A549 (cell line): ENCODE results near the gene TMC5. TPM values are rescaled to one million over a fixed set of nuclear protein-coding genes. Genes with fewer than 3 reads are reported as not detected.

ENCODE experiments used
- ATAC-seq, 2 experiments: fragments of 200-7000 bp in 1 of 2; fragments of >200 bp in 1 of 2; cut with Nextera tagmentation in 1 of 2; cut with Tn5 transposase in 1 of 2; 3 replicates each; pipeline versions ENCODE4 v1.8.0 to v1.9.1; 2018 to 2020; ENCODE audit warnings: mild to moderate bottlenecking in 1 of 2, moderate library complexity in 1 of 2
- CTCF ChIA-PET: fragments of 300-600 bp; sonication (Branson Sonifier 250); formaldehyde crosslinking; extraction: SDS; loops from one replicate; lab custom pipeline; 2021; ENCODE audit warnings: antibody characterized with exemption, inconsistent platforms; lab: Yijun Ruan, JAX
- POLR2A ChIA-PET: fragments of 350-600 bp; formaldehyde crosslinking; extraction: SDS; loops from one replicate; lab custom pipeline; 2021; ENCODE audit warnings: antibody characterized with exemption, inconsistent platforms; lab: Yijun Ruan, JAX
- DNase-seq, 2 experiments: peaks; one replicate each; pipeline versions ENCODE4 v3.0.0 to v3.0.0-alpha.2; 2011 to 2016; ENCODE audit warnings: low read depth in 1 of 2, low spot score in 1 of 2
- FAIRE-seq: peaks from 2 replicates; lab custom pipeline; 2011; peaks lifted over from hg19 to GRCh38; lab: Jason Lieb, UNC
- H3K27ac ChIP-seq, 2 experiments: fragments of >200 bp; sonication (Bioruptor Twin); formaldehyde crosslinking; 3 replicates each; pipeline ENCODE4 v1.5.1; 2016 to 2017
- H3K4me1 ChIP-seq: fragments of >200 bp; sonication (Bioruptor Twin); formaldehyde crosslinking; 3 replicates; pipeline ENCODE4 v1.6.1; 2016
- H3K4me2 ChIP-seq: fragments of >200 bp; sonication (Bioruptor Twin); formaldehyde crosslinking; 3 replicates; pipeline ENCODE4 v1.6.1; 2016
- H3K4me3 ChIP-seq: fragments of >200 bp; sonication (Bioruptor Twin); formaldehyde crosslinking; 3 replicates; pipeline ENCODE4 v1.5.1; 2016
- H3K9me3 ChIP-seq: fragments of >200 bp; sonication (Bioruptor Twin); formaldehyde crosslinking; 3 replicates; pipeline ENCODE4 v1.6.1; 2016
- ATOH8 ChIP-seq: fragments of 250-450 bp; sonication (Bioruptor Pico); IDR thresholded peaks from 2 replicates; pipeline ENCODE4 v1.5.0; 2020; ENCODE audit warnings: low read depth, mild to moderate bottlenecking, moderate library complexity
- BCL3 ChIP-seq: fragments of >200 bp; sonication (Bioruptor Twin); formaldehyde crosslinking; IDR thresholded peaks from 3 replicates; pipeline ENCODE4 v1.6.1; 2016
- CBX8 ChIP-seq: fragments of 200-600 bp; sonication (generic); IDR thresholded peaks from 2 replicates; pipeline ENCODE4 v1.6.1; 2016
- CEBPB ChIP-seq, 2 experiments: fragments of >200 bp in 1 of 2; sonication (Bioruptor Twin) in 1 of 2; formaldehyde crosslinking in 1 of 2; IDR thresholded peaks; 2 replicates each; pipeline ENCODE4 v1.6.1; 2012 to 2016
- E2F6 ChIP-seq: IDR thresholded peaks from 2 replicates; pipeline ENCODE4 v1.6.1; 2012; ENCODE audit warnings: low read depth, borderline replicate concordance
- EHF ChIP-seq: fragments of 250-450 bp; sonication (Bioruptor Pico); IDR thresholded peaks from 2 replicates; pipeline ENCODE4 v1.5.0; 2020; ENCODE audit warnings: mild to moderate bottlenecking
- EHMT2 ChIP-seq: fragments of 200-600 bp; sonication (generic); IDR thresholded peaks from 2 replicates; pipeline ENCODE4 v1.6.1; 2016; ENCODE audit warnings: antibody characterized with exemption, low read depth, mild to moderate bottlenecking, moderate library complexity
- ELK1 ChIP-seq: fragments of 150-350 bp; IDR thresholded peaks from 2 replicates; pipeline ENCODE4 v1.6.1; 2014; ENCODE audit warnings: low read depth, mild to moderate bottlenecking, low read length
- EP300 ChIP-seq, 2 experiments: fragments of >200 bp; sonication (Bioruptor Twin); formaldehyde crosslinking; IDR thresholded peaks; 2 replicates in 1 of 2; 3 replicates in 1 of 2; pipeline ENCODE4 v1.6.1; 2016 to 2017
- HEYL ChIP-seq: fragments of 250-450 bp; sonication (Bioruptor Pico); IDR thresholded peaks from 2 replicates; pipeline ENCODE4 v1.8.0; 2021; ENCODE audit warnings: mild to moderate bottlenecking, moderate library complexity
- JUN ChIP-seq, 2 experiments: fragments of >200 bp; sonication (Bioruptor Twin); formaldehyde crosslinking; IDR thresholded peaks; 2 replicates in 1 of 2; 3 replicates in 1 of 2; pipeline ENCODE4 v1.6.1; 2016 to 2017
- JUNB ChIP-seq: fragments of >200 bp; sonication (Bioruptor Twin); formaldehyde crosslinking; IDR thresholded peaks from 2 replicates; pipeline ENCODE4 v1.6.1; 2016
- KDM5A ChIP-seq: fragments of 200-600 bp; sonication (generic); IDR thresholded peaks from 2 replicates; pipeline ENCODE4 v1.6.1; 2016; ENCODE audit warnings: antibody characterized with exemption, mild to moderate bottlenecking
- MAFK ChIP-seq: fragments of 450-650 bp; IDR thresholded peaks from 2 replicates; pipeline ENCODE4 v1.6.1; 2014; ENCODE audit not compliant: partially characterized antibody
- MAX ChIP-seq: IDR thresholded peaks from 2 replicates; pipeline ENCODE4 v1.6.1; 2012
- MAZ ChIP-seq: fragments of 150-350 bp; IDR thresholded peaks from 2 replicates; pipeline ENCODE4 v1.6.1; 2014; ENCODE audit warnings: antibody characterized with exemption, low read depth, low read length, borderline replicate concordance
- MYC ChIP-seq: IDR thresholded peaks from 2 replicates; pipeline ENCODE4 v1.6.1; 2012; ENCODE audit warnings: mild to moderate bottlenecking, inconsistent platforms, low read length, improper control_type of control experiment, borderline replicate concordance
- NFE2L2 ChIP-seq: fragments of 150-350 bp; conservative IDR thresholded peaks from 2 replicates; pipeline ENCODE4 v1.6.1; 2014; ENCODE audit warnings: low read length
- NR3C1 ChIP-seq: fragments of >200 bp; sonication (Bioruptor Twin); formaldehyde crosslinking; IDR thresholded peaks from 3 replicates; pipeline ENCODE4 v1.6.1; 2017
- RARB ChIP-seq: fragments of 250-450 bp; sonication (Bioruptor Pico); IDR thresholded peaks from 2 replicates; pipeline ENCODE4 v1.8.0; 2021; ENCODE audit warnings: mild to moderate bottlenecking, moderate library complexity
- RCOR1 ChIP-seq: fragments of 150-350 bp; IDR thresholded peaks from 2 replicates; pipeline ENCODE4 v1.6.1; 2014; ENCODE audit warnings: antibody characterized with exemption, low read length, low read depth
- REST ChIP-seq: fragments of 200-600 bp; sonication (generic); IDR thresholded peaks from 2 replicates; pipeline ENCODE4 v1.6.1; 2016; ENCODE audit warnings: antibody characterized with exemption, mild to moderate bottlenecking, moderate library complexity
- RFX5 ChIP-seq: fragments of 450-650 bp; IDR thresholded peaks from 2 replicates; pipeline ENCODE4 v1.7.1; 2014; ENCODE audit warnings: antibody characterized with exemption, mild to moderate bottlenecking, moderate library complexity
- ZFP36 ChIP-seq: fragments of 450-650 bp; IDR thresholded peaks from 2 replicates; pipeline ENCODE4 v1.6.1; 2014; ENCODE audit warnings: borderline replicate concordance; ENCODE audit not compliant: partially characterized antibody
- ZSCAN20 ChIP-seq: fragments of 250-450 bp; sonication (Bioruptor Pico); IDR thresholded peaks from 2 replicates; pipeline ENCODE4 v1.8.0; 2022; ENCODE audit warnings: mild to moderate bottlenecking, moderate library complexity
- WGBS: methylation state at CpG from one replicate; pipeline ENCODE4 v1.1.6; 2017; ENCODE audit errors: missing lambda C conversion rate; 5-methylcytosine and 5-hydroxymethylcytosine counted together
- polyA plus RNA-seq, 4 experiments: library from polyadenylated mRNA; depleted of rRNA in 3 of 4; stranded (reverse); fragments of >200 nt; fragmentation: RNase III in 1 of 4; extraction: RNeasy Plus Mini Kit Qiagen cat#74134 plus additional on column Dnase treatment in 1 of 4; gene quantifications; 2 replicates in 3 of 4; 3 replicates in 1 of 4; pipeline ENCODE4 v1.2.3, GENCODE V29; 2011 to 2017

TMC5 gene
- polyA plus RNA-seq, 2 of the 4 experiments (the other 2 are of a cell fraction), result 8.3 to 17.1 TPM

GRCh38 chr16:19488213-19488640, 70.5 kb downstream of the TMC5 start:
- 82% methylated on average over 4 of the region's 4 CpGs for WGBS
- DNase-seq (no peak), ATAC-seq (no peak), FAIRE-seq (no peak)
- Histone ChIP-seq H3K4me2 (no peak overlapping the region), H3K27ac (no peak overlapping the region), H3K4me3 (no peak overlapping the region), H3K4me1 (0 out of 3 replicates have a peak, but pooled peaks cover 3% of the 10 kb centered on the region), H3K9me3 (no peaks in the 10 kb centered on the region)
- ChIA-PET CTCF (interaction anchor here (5.9 kb wide), 1 partner anchor 14 kb away, joined by 46 read pairs; no protein-coding TSS in a partner anchor), POLR2A (no interaction called here)
- no peak for TF ChIP-seq HEYL
- no peak for TF ChIP-seq NR3C1
- no peak for TF ChIP-seq BCL3
- TF ChIP-seq NFE2L2, result no peak
- no peak for TF ChIP-seq EHF (CRISPR knock-in tag)
- TF ChIP-seq ATOH8 (CRISPR knock-in tag), result no peak
- no peak for TF ChIP-seq MYC
- TF ChIP-seq E2F6, result no peak
- no peak for TF ChIP-seq JUNB
- no peak for TF ChIP-seq ZSCAN20 (CRISPR knock-in tag)
- TF ChIP-seq MAZ, result no peak
- no peak for TF ChIP-seq CBX8
- TF ChIP-seq EHMT2, result no peak
- no peak for TF ChIP-seq JUN (IDR thresholded peaks at IDR 0.05)
- no peak for TF ChIP-seq KDM5A
- no peak for TF ChIP-seq MAFK

- ChIA-PET POLR2A (no interaction called here), CTCF (interaction anchor here (1.1 to 5.9 kb wide), 2 partner anchors 11 to 101 kb away, joined by 3 to 46 read pairs; no protein-coding TSS in a partner anchor)
- no peak for FAIRE-seq
- no peaks in the 10 kb centered on the region for H3K9me3 ChIP-seq
- no peak for DNase-seq
- 67% methylated on average over 1 of the region's 1 CpG for WGBS
- no peak for TF ChIP-seq EP300 (IDR thresholded peaks at IDR 0.05)
- no peak for TF ChIP-seq ZFP36
- no peak for TF ChIP-seq RFX5
- TF ChIP-seq RARB (CRISPR knock-in tag), result no peak
- no peak for TF ChIP-seq ELK1
- no peak for TF ChIP-seq REST
- TF ChIP-seq RCOR1, result no peak
- TF ChIP-seq MAX, result no peak
- TF ChIP-seq CEBPB (IDR thresholded peaks at IDR 0.05), result no peak
- ATAC-seq, result no peak
- no peak overlapping the region for H3K4me2 ChIP-seq
- H3K4me1 ChIP-seq, result 0 out of 3 replicates have a peak, but pooled peaks cover 3% of the 10 kb centered on the region
- H3K4me3 ChIP-seq, result no peak overlapping the region
- H3K27ac ChIP-seq, result no peak overlapping the region
Measured at GRCh38 chr16:19490619-19491018, 72.9 kb downstream of the TMC5 start.
